ENCODE results near the gene OR2V2.

OR2V2 gene

GRCh38 chr5:181136361-181136955 is 10.9 kb upstream of the OR2V2 start:
- Histone ChIP-seq H3K27ac (ENCODE audit: low read depth, low read length) (no peak overlapping the region), H3K9ac (ENCODE audit: low read length) (no peak overlapping the region), H3K27me3 (ENCODE audit: control insufficient read depth, insufficient read depth, low read length) (no peaks in the 10 kb centered on the region), H3K36me3 (ENCODE audit: control insufficient read depth, insufficient read depth, low read length) (no peaks in the 10 kb centered on the region), H3K4me1 (ENCODE audit: control insufficient read depth, insufficient read depth, low read length) (no peaks in the 10 kb centered on the region), H3K4me3 (ENCODE audit: low read length) (no peak overlapping the region)

DNA sequence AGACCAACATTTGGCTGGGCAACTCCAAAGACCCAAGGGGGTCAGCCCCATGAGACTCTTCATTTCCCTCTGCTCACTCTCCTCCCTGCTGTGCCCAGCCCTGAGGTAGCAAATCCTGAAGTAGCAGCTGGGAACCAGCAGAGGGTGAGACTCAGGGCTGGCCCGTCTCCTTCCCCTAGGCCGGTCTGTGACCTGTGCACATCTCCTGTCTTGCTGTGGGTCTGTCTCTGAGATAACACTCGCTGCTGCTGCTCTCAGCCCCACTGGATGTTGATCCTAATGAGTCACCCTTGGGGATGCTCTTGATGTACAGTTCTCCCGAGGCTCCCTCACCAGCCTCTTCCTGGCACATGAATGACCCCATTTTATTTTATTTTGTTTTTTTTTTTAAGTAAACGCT is 9.1 kb upstream of the OR2V2 start:
- no peak overlapping the region for H3K4me3 ChIP-seq (ENCODE audit: low read length)
- no peaks in the 10 kb centered on the region for H3K36me3 ChIP-seq (ENCODE audit: control insufficient read depth, insufficient read depth, low read length)
- no peak overlapping the region for H3K9ac ChIP-seq (ENCODE audit: low read length)
- no peaks in the 10 kb centered on the region for H3K27me3 ChIP-seq (ENCODE audit: control insufficient read depth, insufficient read depth, low read length)
- no peaks in the 10 kb centered on the region for H3K4me1 ChIP-seq (ENCODE audit: control insufficient read depth, insufficient read depth, low read length)
- no peak overlapping the region for H3K27ac ChIP-seq (ENCODE audit: low read depth, low read length)

GRCh38 chr5:181140766-181141165 is 6.6 kb upstream of the OR2V2 start:
- H3K4me3 ChIP-seq (ENCODE audit: low read length), result no peak overlapping the region
- H3K36me3 ChIP-seq (ENCODE audit: control insufficient read depth, insufficient read depth, low read length), result no peaks in the 10 kb centered on the region
- H3K9ac ChIP-seq (ENCODE audit: low read length), result no peak overlapping the region
- no peaks in the 10 kb centered on the region for H3K27me3 ChIP-seq (ENCODE audit: control insufficient read depth, insufficient read depth, low read length)
- no peak overlapping the region for H3K27ac ChIP-seq (ENCODE audit: low read depth, low read length)
- H3K4me1 ChIP-seq (ENCODE audit: control insufficient read depth, insufficient read depth, low read length), result no peaks in the 10 kb centered on the region

- no peaks in the 10 kb centered on the region for H3K36me3 ChIP-seq (ENCODE audit: control insufficient read depth, insufficient read depth, low read length)
- no peaks in the 10 kb centered on the region for H3K4me1 ChIP-seq (ENCODE audit: control insufficient read depth, insufficient read depth, low read length)
- H3K4me3 ChIP-seq (ENCODE audit: low read length), result no peak overlapping the region
- H3K9ac ChIP-seq (ENCODE audit: low read length), result no peak overlapping the region
- no peak overlapping the region for H3K27ac ChIP-seq (ENCODE audit: low read depth, low read length)
- no peaks in the 10 kb centered on the region for H3K27me3 ChIP-seq (ENCODE audit: control insufficient read depth, insufficient read depth, low read length)
Observed at GRCh38 chr5:181142054-181142453, 5.3 kb upstream of the OR2V2 start.

DNA sequence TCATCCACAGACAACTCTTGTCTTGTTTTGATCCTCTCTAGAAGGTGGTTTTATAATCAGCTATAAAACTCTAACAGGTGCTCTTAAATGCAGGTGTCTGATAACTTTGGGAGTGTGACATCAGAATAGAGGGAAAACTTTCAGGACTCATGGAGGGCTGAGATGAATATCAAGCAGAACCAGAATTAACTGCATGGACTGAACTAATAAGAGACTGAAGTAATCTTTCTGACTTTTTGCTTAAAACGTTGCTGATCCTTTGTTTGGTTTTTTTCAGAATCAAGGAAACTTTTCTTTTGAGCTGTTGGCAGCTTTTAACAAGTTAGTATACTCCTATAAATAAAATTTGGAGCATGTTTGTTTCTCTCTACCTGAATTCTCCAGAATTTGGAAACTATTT is 2.3 kb upstream of the OR2V2 start:
- H3K4me1 ChIP-seq (ENCODE audit: control insufficient read depth, insufficient read depth, low read length), result no peaks in the 10 kb centered on the region
- H3K27me3 ChIP-seq (ENCODE audit: control insufficient read depth, insufficient read depth, low read length), result no peaks in the 10 kb centered on the region
- no peak overlapping the region for H3K4me3 ChIP-seq (ENCODE audit: low read length)
- no peak overlapping the region for H3K27ac ChIP-seq (ENCODE audit: low read depth, low read length)
- no peak overlapping the region for H3K9ac ChIP-seq (ENCODE audit: low read length)
- no peaks in the 10 kb centered on the region for H3K36me3 ChIP-seq (ENCODE audit: control insufficient read depth, insufficient read depth, low read length)

DNA sequence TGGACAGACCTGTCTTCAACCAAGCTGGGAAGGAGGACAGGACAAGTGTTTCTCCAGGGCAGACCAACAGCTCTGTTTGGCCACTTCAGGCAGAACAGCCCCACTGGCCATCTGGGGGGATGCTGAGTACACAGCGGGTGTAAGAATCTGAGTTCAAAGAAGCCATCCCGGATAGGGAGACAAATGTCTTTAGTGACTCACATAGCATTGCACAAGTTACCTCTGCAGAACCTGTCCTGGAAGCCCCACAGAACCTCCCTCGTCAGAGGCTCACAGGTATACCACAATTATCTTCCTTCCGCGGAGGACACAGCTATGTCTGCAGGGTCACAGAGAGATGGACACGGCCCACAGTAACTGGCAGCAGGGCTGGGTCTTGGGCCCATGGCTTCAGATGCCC is 2.0 kb downstream of the OR2V2 start:
- Histone ChIP-seq H3K4me3 (ENCODE audit: low read length) (no peak overlapping the region), H3K27me3 (ENCODE audit: control insufficient read depth, insufficient read depth, low read length) (peaks cover 6% of the 10 kb centered on the region), H3K9ac (ENCODE audit: low read length) (no peak overlapping the region), H3K36me3 (ENCODE audit: control insufficient read depth, insufficient read depth, low read length) (no peaks in the 10 kb centered on the region), H3K4me1 (ENCODE audit: control insufficient read depth, insufficient read depth, low read length) (no peaks in the 10 kb centered on the region), H3K27ac (ENCODE audit: low read depth, low read length) (no peak overlapping the region)

- Histone ChIP-seq H3K4me1 (ENCODE audit: control insufficient read depth, insufficient read depth, low read length) (no peaks in the 10 kb centered on the region), H3K9ac (ENCODE audit: low read length) (no peak overlapping the region), H3K27ac (ENCODE audit: low read depth, low read length) (no peak overlapping the region), H3K27me3 (ENCODE audit: control insufficient read depth, insufficient read depth, low read length) (peaks cover 6% of the 10 kb centered on the region), H3K36me3 (ENCODE audit: control insufficient read depth, insufficient read depth, low read length) (no peaks in the 10 kb centered on the region), H3K4me3 (ENCODE audit: low read length) (no peak overlapping the region)
Observed at GRCh38 chr5:181149806-181150733, 2.7 kb downstream of the OR2V2 start.

DNA sequence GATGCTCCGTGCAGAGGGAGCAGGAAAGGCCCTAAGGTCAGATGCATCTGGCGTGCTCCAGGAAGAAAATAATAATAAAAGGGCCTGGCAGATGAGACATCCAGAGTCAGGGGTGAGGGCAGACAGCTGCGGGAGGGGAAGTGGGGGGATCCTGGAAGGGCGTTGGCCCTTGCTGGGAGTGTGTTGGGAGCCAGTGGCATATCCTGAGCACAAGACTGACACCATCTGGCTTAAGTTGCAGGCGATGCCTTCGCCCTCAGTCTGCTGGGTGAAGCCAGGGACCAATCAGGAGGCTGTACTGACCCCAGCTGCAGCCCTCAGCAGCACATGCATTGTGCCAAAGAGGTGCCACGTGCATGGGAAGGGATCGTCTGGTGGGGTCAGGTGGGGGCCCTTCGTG is 3.8 kb downstream of the OR2V2 start:
- H3K9ac ChIP-seq (ENCODE audit: low read length), result no peak overlapping the region
- no peaks in the 10 kb centered on the region for H3K36me3 ChIP-seq (ENCODE audit: control insufficient read depth, insufficient read depth, low read length)
- no peak overlapping the region for H3K27ac ChIP-seq (ENCODE audit: low read depth, low read length)
- no peaks in the 10 kb centered on the region for H3K4me1 ChIP-seq (ENCODE audit: control insufficient read depth, insufficient read depth, low read length)
- no peak overlapping the region for H3K4me3 ChIP-seq (ENCODE audit: low read length)
- H3K27me3 ChIP-seq (ENCODE audit: control insufficient read depth, insufficient read depth, low read length), result peaks cover 6% of the 10 kb centered on the region

GRCh38 chr5:181152406-181152805 is 5.0 kb downstream of the OR2V2 start:
- Histone ChIP-seq H3K27me3 (ENCODE audit: control insufficient read depth, insufficient read depth, low read length) (peaks cover 6% of the 10 kb centered on the region), H3K9ac (ENCODE audit: low read length) (no peak overlapping the region), H3K27ac (ENCODE audit: low read depth, low read length) (no peak overlapping the region), H3K36me3 (ENCODE audit: control insufficient read depth, insufficient read depth, low read length) (no peaks in the 10 kb centered on the region), H3K4me1 (ENCODE audit: control insufficient read depth, insufficient read depth, low read length) (no peaks in the 10 kb centered on the region), H3K4me3 (ENCODE audit: low read length) (no peak overlapping the region)

DNA sequence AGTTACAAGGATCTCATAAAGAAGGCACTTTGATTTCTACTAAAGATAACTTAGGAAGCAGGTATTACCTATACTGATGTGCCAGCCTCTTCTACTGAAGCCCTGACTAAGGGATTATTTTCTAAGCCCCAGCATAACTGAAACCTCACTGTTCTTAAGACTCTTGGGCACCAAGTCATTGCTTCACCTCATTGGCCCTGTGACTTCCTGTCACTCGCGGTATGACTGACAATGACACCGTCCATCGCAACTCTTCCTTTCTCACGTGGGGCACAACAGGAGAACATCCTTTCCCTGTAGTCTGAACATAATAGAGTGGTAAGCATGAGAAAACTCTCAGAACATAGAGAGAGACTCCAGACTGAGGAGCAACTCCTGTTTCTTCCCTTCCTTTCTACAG is 6.4 kb downstream of the OR2V2 start:
- Histone ChIP-seq H3K4me1 (ENCODE audit: control insufficient read depth, insufficient read depth, low read length) (no peaks in the 10 kb centered on the region), H3K36me3 (ENCODE audit: control insufficient read depth, insufficient read depth, low read length) (no peaks in the 10 kb centered on the region), H3K27ac (ENCODE audit: low read depth, low read length) (no peak overlapping the region), H3K9ac (ENCODE audit: low read length) (no peak overlapping the region), H3K27me3 (ENCODE audit: control insufficient read depth, insufficient read depth, low read length) (peaks cover 6% of the 10 kb centered on the region), H3K4me3 (ENCODE audit: low read length) (no peak overlapping the region)

DNA sequence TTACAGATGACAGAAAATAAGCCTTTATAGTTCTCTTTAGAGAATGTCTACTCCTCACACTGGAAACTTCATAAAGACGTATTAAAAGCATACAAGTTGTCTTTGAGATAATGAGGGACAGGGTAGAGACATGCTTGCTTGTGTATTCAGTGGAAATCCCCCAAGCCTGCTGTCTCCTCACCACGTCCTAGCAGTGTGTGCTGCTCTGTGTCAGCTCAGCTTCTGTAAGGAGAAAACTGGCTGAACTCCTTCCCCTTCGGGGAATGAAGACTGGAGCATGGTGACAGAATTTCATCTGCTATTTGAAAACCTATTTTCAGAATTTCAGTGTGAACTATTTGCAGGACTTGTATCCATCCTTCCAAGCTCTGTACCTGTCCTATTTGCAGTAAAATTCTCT is 9.4 kb downstream of the OR2V2 start:
- Histone ChIP-seq H3K27ac (ENCODE audit: low read depth, low read length) (no peak overlapping the region), H3K4me1 (ENCODE audit: control insufficient read depth, insufficient read depth, low read length) (no peaks in the 10 kb centered on the region), H3K36me3 (ENCODE audit: control insufficient read depth, insufficient read depth, low read length) (no peaks in the 10 kb centered on the region), H3K27me3 (ENCODE audit: control insufficient read depth, insufficient read depth, low read length) (peaks cover under 1% of the 10 kb centered on the region), H3K9ac (ENCODE audit: low read length) (no peak overlapping the region), H3K4me3 (ENCODE audit: low read length) (no peak overlapping the region)

DNA sequence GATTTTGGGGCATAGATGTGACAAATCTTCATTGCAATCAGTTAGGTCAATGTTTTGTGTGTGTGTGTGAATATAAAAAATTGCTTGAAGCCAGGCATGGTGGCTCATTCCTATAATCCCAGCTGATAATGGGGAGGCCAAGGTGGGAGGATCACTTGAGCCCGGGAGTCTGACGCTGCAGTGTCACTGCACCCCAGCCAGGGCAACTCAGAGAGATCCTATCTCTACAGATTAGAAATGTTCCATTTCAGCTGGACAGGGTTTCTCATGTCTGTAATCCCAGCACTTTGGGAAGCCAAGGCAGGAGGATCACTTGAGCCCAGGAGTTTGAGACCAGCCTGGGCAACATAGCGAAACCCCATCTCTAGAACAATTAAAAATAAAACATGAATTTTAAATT is 11.5 kb downstream of the OR2V2 start:
- no peak overlapping the region for H3K9ac ChIP-seq (ENCODE audit: low read length)
- no peaks in the 10 kb centered on the region for H3K36me3 ChIP-seq (ENCODE audit: control insufficient read depth, insufficient read depth, low read length)
- H3K4me3 ChIP-seq (ENCODE audit: low read length), result no peak overlapping the region
- H3K4me1 ChIP-seq (ENCODE audit: control insufficient read depth, insufficient read depth, low read length), result no peaks in the 10 kb centered on the region
- no peak overlapping the region for H3K27ac ChIP-seq (ENCODE audit: low read depth, low read length)
- no peaks in the 10 kb centered on the region for H3K27me3 ChIP-seq (ENCODE audit: control insufficient read depth, insufficient read depth, low read length)

Measured in rectal smooth muscle tissue (tissue), 1 donor.